Astrocyte of the spinal cord (primary cell): ENCODE data around the gene TMCC1.
"Not testable (repeated sequence)": the region's sequence is repeated elsewhere in the genome, so short reads cannot be mapped to it uniquely, and the experiment has no call there.

ENCODE experiments used
- DNase-seq: peaks from one replicate; pipeline ENCODE4 v3.0.0; 2011; ENCODE audit warnings: low read depth, low spot score
- H3K4me3 ChIP-seq: 2 replicates; pipeline ENCODE4 v1.5.1; 2011; ENCODE audit warnings: low read depth, mild to moderate bottlenecking, low read length, moderate library complexity
- CTCF ChIP-seq: IDR thresholded peaks from 2 replicates; pipeline ENCODE4 v1.5.1; 2012; ENCODE audit warnings: low read depth, mild to moderate bottlenecking, low read length, inconsistent platforms
- in situ Hi-C: cut with HindIII; loops from 2 replicates; pipeline ENCODE4 v1.10.0; 2017; ENCODE audit warnings: low sequenced_read_pairs

Gene TMCC1

GRCh38 chr3:129881261-129881660, 12.2 kb downstream of the TMCC1 start:
- DNase-seq, result no peak
- in situ Hi-C loops, result no loop called here
- no peak overlapping the region for H3K4me3 ChIP-seq
- no peak for TF ChIP-seq CTCF

- no peak for DNase-seq
- no peak overlapping the region for H3K4me3 ChIP-seq
- no peak for TF ChIP-seq CTCF
- in situ Hi-C loops, result no loop called here
Observed at GRCh38 chr3:129878355-129878754, 15.2 kb downstream of the TMCC1 start.

GRCh38 chr3:129874479-129874878, 19.0 kb downstream of the TMCC1 start:
- H3K4me3 ChIP-seq, in situ Hi-C loops, DNase-seq: not testable (repeated sequence)

- in situ Hi-C loops, result no loop called here
- no peak for TF ChIP-seq CTCF
- no peak overlapping the region for H3K4me3 ChIP-seq
- DNase-seq, result no peak
Observed at GRCh38 chr3:129868912-129869311, 24.6 kb downstream of the TMCC1 start.

- no peak for DNase-seq
- in situ Hi-C loops, result no loop called here
- no peak overlapping the region for H3K4me3 ChIP-seq
- TF ChIP-seq CTCF, result no peak
Observed at GRCh38 chr3:129867506-129868124, 25.9 kb downstream of the TMCC1 start.

GRCh38 chr3:129865806-129866205, 27.7 kb downstream of the TMCC1 start:
- in situ Hi-C loops, result no loop called here
- no peak overlapping the region for H3K4me3 ChIP-seq
- no peak for TF ChIP-seq CTCF
- DNase-seq, result no peak

- in situ Hi-C loops, result no loop called here
- no peak for DNase-seq
- TF ChIP-seq CTCF, result no peak
- H3K4me3 ChIP-seq, result no peak overlapping the region
Observed at GRCh38 chr3:129864519-129864918, 29.0 kb downstream of the TMCC1 start.
